NCI-H82 treated with DMSO at 0.1 percent for 48 hours (cell line): ENCODE measurements around the gene CFAP74.
"Not testable (repeated sequence)": the region's sequence is repeated elsewhere in the genome, so short reads cannot be mapped to it uniquely, and the experiment has no call there.

Source experiments
- DNase-seq: peaks from one replicate; lab custom pipeline; 2025; ENCODE audit not compliant: unreplicated experiment; lab: John Stamatoyannopoulos, UW

CFAP74 gene

DNA sequence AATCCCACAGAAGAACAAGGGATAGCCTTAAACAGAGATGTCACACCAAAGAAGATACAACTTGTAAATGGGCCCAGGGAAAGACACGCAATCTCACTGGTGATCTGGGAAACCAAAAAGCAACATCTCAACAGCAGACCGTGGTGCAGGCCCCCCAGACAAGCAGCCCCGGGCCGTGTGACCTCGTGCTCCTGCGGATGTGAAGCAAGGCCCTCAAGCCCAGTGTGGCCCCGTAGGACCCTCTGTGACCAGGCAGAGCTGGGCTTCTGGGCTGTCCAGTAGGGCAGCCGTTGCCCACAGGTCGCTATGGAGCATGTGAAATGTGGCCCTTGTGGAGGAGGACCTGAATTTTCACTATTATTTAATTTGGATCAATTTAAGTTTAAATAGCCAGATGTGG lies 49.6 kb downstream of the CFAP74 start:
- no peak for DNase-seq

GRCh38 chr1:1950940-1951339 lies 52.6 kb downstream of the CFAP74 start:
- DNase-seq: no peak

DNA sequence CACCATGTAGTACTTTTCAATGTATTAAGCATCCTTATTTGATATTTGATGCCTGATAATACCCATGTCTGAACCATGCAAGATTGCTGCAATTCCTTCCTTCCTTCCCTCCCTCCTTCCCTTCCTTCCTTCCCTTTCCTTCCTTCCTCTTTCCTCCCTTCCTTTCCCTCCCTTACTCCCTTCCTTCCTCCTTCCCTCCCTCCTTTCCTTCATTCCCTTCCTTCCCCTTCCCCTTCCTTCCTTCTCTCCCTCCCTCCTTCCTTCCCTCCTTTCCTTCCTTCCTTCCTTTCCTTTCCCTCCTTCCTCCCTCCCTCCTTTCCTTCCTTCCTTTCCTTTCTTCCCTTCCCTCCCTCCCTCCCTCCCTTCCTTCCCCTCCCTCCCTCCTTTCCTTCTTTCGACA lies 54.8 kb downstream of the CFAP74 start:
- DNase-seq: no peak

- no peak for DNase-seq
Measured at GRCh38 chr1:1947493-1947892, 56.1 kb downstream of the CFAP74 start.

- no peak for DNase-seq
Measured at GRCh38 chr1:1946540-1946939, 57.0 kb downstream of the CFAP74 start.

GRCh38 chr1:1945782-1946393 lies 57.7 kb downstream of the CFAP74 start:
- no peak for DNase-seq

- DNase-seq: no peak
Measured at GRCh38 chr1:1943834-1944570, 59.6 kb downstream of the CFAP74 start.

DNA sequence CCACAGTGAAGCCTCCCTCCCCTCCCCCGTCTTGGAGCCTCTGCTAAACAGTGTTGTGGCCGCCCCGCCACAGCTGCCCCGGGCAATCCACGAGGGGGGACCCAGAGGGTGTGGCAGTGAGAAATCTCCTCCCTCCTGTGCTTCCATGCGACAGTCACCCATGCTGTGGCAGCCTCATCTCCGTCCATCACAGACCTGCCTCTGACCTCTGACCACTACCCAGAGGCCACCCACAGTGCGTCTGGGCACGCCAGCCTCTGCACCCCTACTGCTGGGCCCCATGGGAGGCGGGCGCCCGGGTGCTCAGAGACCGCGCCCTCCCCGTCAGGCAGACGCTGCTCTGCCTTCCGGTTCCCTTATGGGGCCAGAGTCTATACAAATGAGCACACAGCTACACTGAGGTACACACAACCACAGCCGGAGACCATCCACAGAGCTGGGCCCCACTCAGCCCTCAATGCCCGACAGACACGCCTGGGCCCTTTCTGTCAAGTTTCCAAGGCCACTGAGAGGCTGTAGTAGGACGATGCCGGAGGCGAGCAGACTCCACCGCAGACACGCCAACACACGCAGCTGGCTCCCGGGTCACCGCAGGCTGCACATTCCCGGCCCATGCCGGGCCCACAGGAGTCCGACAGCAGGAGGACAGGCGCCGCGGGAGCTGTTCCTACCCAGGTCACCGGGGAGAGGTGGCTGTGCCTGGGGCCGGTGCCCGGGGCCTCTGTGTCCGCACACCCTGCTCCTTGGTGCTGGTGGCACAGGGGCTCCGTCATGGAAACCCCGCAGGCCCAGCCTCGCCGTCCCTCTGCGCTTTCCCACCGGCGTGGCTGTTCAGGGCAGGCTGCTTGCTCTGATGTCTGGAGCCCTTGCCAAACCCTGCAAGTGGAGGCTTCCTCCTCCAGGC lies 60.6 kb downstream of the CFAP74 start:
- DNase-seq: no peak

DNA sequence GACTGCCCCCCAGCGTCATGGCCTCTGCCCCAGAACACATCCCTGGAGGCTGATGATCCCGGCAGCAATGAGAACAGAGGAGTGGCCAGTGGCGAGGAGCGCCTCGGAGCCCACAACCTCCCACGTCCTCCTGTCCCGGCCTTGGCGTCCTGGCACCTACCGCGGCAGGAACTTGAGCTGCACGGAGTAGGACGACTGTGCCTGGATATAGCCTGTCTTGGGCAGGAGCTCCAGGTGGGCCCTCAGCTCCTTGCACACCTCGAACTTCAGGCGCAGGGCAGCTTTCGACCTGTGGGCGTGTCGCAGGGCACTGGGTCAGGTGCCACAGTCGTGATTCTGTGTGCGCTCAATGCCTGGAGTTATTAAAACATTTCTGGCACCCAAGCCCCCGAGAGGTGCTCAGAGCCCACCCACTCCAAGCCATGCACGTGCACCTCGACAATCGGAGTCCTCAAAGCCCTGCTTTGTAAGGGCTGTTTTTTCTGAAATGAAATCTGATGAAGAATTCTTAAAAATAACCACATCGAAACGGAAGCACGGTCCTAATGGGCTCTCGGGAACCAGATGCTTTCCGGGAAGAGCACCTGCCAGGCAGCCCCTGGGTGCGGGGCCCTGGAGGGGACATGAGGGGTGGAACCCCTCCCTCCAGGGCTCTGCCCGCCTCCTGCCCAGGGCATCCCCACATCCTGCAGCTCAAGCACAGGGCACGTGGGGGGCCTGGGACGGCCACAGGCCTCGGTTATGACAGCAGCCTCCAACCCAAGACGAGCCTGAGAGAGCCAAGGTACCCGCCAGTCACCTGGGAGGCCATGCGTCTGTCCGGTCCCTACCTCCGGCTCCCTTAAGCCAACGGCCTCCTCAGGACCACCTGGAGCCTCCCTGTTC lies 61.5 kb downstream of the CFAP74 start:
- no peak for DNase-seq

- DNase-seq: no peak
Measured at GRCh38 chr1:1941211-1941841, 62.3 kb downstream of the CFAP74 start.

DNA sequence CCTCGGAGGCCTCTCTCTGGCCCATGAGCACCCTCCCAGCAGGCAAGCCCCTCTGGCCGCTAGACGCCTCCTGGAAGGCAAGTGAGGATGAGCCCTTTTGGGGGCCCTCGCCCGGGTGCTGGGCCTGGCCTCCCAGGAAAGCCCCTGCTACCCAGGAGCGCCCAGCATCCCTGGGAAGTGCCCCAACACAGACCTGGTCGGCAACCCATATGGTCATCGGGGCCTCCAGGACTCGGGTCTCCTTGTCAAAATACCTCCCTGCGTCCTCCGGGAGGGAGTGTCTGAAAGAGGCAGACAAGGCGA lies 63.5 kb downstream of the CFAP74 start:
- no peak for DNase-seq

GRCh38 chr1:1939296-1940122 lies 64.1 kb downstream of the CFAP74 start:
- DNase-seq: no peak

GRCh38 chr1:1938613-1939295 lies 64.8 kb downstream of the CFAP74 start:
- DNase-seq: no peak

- no peak for DNase-seq
Measured at GRCh38 chr1:1938276-1938573, 65.4 kb downstream of the CFAP74 start.

- DNase-seq: no peak
Measured at GRCh38 chr1:1937549-1938275, 65.9 kb downstream of the CFAP74 start.

GRCh38 chr1:1937061-1937460 lies 66.5 kb downstream of the CFAP74 start:
- no peak for DNase-seq

GRCh38 chr1:1934848-1935247 lies 68.7 kb downstream of the CFAP74 start:
- DNase-seq: not testable (repeated sequence)

DNA sequence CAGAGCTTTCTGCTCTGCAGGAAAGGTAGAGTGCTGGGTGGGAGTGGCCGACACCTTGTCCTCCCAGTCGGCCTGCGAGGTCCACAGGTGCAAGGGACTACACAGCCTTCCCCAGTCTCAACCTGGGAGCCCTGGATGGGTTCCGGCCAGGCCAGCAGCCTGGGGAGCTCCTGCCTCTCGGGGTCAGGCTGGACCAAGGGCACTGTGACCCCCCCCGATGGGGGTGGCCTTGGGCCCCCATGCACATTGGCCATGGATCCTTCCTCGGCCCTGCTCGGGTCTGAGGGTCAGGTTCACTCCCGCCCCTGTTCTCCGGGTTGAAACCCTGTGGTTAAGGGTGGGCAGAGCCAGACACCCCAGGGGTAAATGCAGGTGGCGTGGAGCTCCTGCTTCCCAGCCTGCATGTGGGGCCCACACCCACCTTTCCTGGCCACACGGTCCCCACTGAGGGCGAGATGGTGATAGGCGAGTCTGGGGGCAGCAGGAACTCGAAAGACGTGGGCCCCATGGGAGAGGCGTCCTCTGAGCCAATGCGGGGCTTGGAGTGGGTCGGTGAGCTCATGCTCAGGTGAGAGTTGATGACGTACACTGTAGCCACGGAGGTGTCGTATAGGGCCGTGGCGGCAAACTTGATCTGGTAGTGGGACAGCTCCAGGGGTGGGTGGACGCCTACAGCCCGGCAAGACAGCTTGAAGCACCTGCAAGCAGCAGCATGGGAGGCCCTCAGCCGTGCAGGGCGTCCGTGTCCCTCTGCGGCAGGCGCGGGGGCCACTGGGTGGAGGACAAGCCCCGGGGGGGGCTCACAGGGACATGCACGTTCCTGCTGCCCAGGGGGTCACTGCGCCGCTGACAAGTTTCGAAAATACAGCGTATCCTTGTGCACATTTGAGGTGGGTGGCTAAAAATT lies 73.7 kb downstream of the CFAP74 start:
- no peak for DNase-seq
